ENCODE measurements around the gene PODN. TPM values are rescaled to one million over a fixed set of nuclear protein-coding genes. Genes with fewer than 3 reads are reported as not detected.

The PODN gene
- 0.53 TPM in 1 of 2 replicates, not detected in the other for total RNA-seq

GRCh38 chr1:53061859-53062707, at the start of gene PODN:
Gene PODN, plus strand, starts transcription at chr1:53062213. Its CDS starts 7,643 bp downstream, at chr1:53069856.
- TF ChIP-seq CTCF (IDR thresholded peaks at IDR 0.05; ENCODE audit: insufficient read depth, low read length, severe bottlenecking): no peak
- no peak for FAIRE-seq
- Histone ChIP-seq H3K27me3 (ENCODE audit: control insufficient read depth, insufficient read depth, low read length) (peaks cover 28% of the 10 kb centered on the region), H3K4me3 (ENCODE audit: low read depth, low read length) (peak within 1 kb of the TSS; percentile 9), H3K36me3 (ENCODE audit: control insufficient read depth, insufficient read depth, low read length) (no peaks in the 10 kb centered on the region)
- no peak for DNase-seq (ENCODE audit: low read depth)

- DNase-seq (ENCODE audit: low read depth) (peak; percentile 87), FAIRE-seq (no peak)
- Histone ChIP-seq H3K27me3 (ENCODE audit: control insufficient read depth, insufficient read depth, low read length) (no peaks in the 10 kb centered on the region), H3K4me3 (ENCODE audit: low read depth, low read length) (peak overlapping the region; percentile 49), H3K36me3 (ENCODE audit: control insufficient read depth, insufficient read depth, low read length) (no peaks in the 10 kb centered on the region)
- TF ChIP-seq CTCF (IDR thresholded peaks at IDR 0.05; ENCODE audit: insufficient read depth, low read length, severe bottlenecking): no peak
Measured at GRCh38 chr1:53014791-53015507, 47.1 kb upstream of the PODN start.

- H3K4me3 ChIP-seq (ENCODE audit: low read depth, low read length): peak overlapping the region; percentile 49
- no peak for TF ChIP-seq CTCF (IDR thresholded peaks at IDR 0.05; ENCODE audit: insufficient read depth, low read length, severe bottlenecking)
- H3K36me3 ChIP-seq (ENCODE audit: control insufficient read depth, insufficient read depth, low read length): no peaks in the 10 kb centered on the region
- FAIRE-seq: no peak
- no peaks in the 10 kb centered on the region for H3K27me3 ChIP-seq (ENCODE audit: control insufficient read depth, insufficient read depth, low read length)
- no peak for DNase-seq (ENCODE audit: low read depth)
Measured at GRCh38 chr1:53015508-53015860, 46.5 kb upstream of the PODN start.

- no peak for TF ChIP-seq CTCF (IDR thresholded peaks at IDR 0.05; ENCODE audit: insufficient read depth, low read length, severe bottlenecking)
- no peaks in the 10 kb centered on the region for H3K27me3 ChIP-seq (ENCODE audit: control insufficient read depth, insufficient read depth, low read length)
- H3K4me3 ChIP-seq (ENCODE audit: low read depth, low read length): no peak overlapping the region
- FAIRE-seq (no peak), DNase-seq (ENCODE audit: low read depth) (peak; percentile 58)
- no peaks in the 10 kb centered on the region for H3K36me3 ChIP-seq (ENCODE audit: control insufficient read depth, insufficient read depth, low read length)
Measured at GRCh38 chr1:53016705-53017104, 45.3 kb upstream of the PODN start.

GRCh38 chr1:53020588-53020987, 41.4 kb upstream of the PODN start:
- TF ChIP-seq CTCF (IDR thresholded peaks at IDR 0.05; ENCODE audit: insufficient read depth, low read length, severe bottlenecking): no peak
- Histone ChIP-seq H3K4me3 (ENCODE audit: low read depth, low read length) (no peak overlapping the region), H3K27me3 (ENCODE audit: control insufficient read depth, insufficient read depth, low read length) (no peaks in the 10 kb centered on the region), H3K36me3 (ENCODE audit: control insufficient read depth, insufficient read depth, low read length) (no peaks in the 10 kb centered on the region)
- DNase-seq (ENCODE audit: low read depth) (no peak), FAIRE-seq (no peak)
